ENCODE data around the gene DEGS2. TPM values are rescaled to one million over a fixed set of nuclear protein-coding genes. Genes with fewer than 3 reads are reported as not detected.
"Not testable (repeated sequence)": the region's sequence is repeated elsewhere in the genome, so short reads cannot be mapped to it uniquely, and the experiment has no call there.

The DEGS2 gene
- total RNA-seq, 1 donor from 2014 or later: not detected

DNA sequence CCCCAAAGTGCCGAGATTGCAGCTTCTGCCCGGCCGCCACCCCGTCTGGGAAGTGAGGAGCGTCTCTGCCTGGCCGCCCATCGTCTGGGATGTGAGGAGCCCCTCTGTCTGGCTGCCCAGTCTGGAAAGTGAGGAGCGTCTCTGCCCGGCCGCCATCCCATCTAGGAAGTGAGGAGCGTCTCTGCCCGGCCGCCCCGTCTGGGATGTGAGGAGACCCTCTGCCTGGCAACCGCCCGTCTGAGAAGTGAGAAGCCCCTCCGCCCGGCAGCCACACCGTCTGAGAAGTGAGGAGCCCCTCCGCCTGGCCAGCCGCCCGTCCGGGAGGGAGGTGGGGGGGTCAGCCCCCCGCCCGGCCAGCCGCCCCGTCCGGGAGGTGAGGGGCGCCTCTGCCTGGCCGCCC lies 21.2 kb upstream of the DEGS2 start:
- not testable (repeated sequence) for DNase-seq (ENCODE audit: low spot score)

DNA sequence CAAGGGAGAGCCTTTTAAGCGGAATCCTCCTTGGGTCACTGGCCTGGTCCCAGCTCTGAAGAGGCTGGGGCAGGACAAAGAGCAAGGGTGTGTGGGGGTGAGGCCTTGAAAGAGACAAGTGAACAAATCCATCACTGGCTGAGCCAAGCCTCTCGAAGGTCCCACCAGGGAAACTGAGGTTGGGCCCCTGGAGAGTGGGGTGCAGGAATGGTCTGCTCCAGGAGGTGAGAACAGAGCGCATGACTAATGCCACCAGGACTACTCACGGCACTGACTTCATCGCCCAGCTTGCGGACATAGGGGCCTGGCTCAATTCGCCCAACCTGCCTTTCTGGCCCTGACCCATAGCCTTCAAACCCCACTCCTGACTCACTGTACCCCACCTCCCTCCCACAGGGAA lies 19.2 kb upstream of the DEGS2 start:
- no peak for DNase-seq (ENCODE audit: low spot score)

DNA sequence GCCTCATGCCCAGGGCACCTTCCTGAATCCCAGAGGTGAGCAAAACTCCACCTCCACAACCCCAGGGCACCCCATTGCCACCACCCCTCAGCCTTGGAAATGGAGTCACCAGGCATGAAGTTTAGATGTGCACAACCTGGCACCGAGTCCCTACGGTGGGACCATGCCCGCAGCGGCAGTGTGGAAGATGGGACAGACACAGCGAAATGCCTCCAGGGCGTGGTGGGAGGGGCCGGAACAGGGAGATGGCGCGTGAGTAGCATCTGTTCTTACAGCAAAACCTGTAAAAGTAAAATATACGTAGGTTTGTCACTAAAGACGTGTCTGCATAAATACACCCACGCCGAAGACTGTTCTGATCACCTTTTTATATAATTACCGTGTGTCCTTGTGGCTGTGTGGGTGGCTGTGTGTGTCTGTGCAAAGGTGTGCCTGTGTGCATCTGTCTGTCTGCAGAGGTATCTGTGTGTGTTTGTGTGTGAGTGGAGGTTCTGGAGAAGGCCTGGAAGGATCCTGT lies 17.4 kb upstream of the DEGS2 start:
- no peak for DNase-seq (ENCODE audit: low spot score)

DNA sequence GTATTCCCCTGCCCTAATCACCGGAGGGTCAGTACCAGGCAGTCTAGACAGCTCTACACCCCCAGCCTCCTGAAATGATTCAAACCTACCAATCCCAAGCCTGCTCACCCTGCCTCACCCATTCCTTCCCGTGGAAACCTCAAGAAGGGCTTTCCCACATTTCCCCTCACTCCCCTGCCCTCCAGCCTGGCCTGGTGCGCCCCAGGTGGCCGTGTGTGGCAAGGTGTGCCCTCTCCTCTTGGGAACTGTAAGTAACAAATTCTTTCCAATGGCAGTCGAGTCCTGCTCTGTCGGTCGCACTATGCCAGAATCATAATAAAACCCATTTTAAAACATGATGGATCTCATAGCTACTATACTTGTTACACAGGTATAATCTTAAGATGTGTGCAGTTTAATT lies 13.9 kb upstream of the DEGS2 start:
- no peak for DNase-seq (ENCODE audit: low spot score)

DNA sequence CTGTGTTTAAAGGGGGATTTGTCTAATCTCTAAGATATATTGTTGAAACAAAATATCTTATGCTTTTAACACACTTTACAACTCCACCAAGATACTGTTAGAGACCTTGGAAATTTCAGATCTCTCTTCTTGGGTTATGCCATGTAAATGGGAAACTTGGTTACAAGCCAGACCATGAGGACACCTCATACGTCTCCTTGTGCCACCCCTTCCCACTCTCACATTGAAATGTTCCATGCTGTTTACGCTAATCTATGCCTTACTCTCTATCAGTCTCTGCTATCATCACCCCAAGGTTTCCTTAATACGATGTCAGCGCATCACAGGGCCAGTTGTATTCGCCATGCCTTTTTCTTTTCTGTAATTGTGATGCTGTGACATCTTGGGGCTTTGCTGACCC lies 13.4 kb upstream of the DEGS2 start:
- DNase-seq (ENCODE audit: low spot score): no peak

DNA sequence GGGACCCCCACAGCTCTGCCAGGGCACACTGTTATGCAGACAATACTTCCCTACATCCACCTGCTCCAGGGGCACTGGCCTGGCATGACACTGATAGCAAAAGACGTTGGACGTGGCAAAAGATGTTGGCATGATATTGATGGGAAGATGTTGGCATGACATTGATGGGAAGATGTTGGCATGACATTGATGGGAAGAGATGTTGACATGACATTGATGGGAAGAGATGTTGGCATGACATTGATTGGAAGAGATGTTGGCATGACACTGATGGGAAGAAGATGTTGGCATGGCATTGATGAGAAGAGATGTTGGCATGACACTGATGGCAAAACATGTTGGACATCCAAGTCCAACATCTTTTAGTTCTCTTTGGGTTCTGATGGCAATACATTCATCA lies 11.4 kb upstream of the DEGS2 start:
- DNase-seq (ENCODE audit: low spot score): no peak

DNA sequence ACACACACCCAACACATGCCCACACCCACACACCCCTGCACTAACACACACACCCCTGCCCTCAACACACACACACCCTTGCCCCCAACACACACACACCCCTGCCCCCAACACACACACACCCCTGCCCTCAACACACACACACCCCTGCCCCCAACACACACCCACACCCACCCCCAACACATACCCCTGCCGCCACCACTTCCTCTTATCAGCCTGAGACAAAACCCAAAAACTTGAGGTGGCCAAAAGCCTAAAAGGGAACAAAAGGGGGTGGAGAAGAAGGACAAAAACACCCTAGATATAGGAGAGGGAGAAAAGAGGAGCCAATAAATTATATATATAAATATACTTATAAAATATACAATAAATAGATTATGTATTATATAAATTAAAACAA lies 9.1 kb upstream of the DEGS2 start:
- DNase-seq (ENCODE audit: low spot score): no peak

DNA sequence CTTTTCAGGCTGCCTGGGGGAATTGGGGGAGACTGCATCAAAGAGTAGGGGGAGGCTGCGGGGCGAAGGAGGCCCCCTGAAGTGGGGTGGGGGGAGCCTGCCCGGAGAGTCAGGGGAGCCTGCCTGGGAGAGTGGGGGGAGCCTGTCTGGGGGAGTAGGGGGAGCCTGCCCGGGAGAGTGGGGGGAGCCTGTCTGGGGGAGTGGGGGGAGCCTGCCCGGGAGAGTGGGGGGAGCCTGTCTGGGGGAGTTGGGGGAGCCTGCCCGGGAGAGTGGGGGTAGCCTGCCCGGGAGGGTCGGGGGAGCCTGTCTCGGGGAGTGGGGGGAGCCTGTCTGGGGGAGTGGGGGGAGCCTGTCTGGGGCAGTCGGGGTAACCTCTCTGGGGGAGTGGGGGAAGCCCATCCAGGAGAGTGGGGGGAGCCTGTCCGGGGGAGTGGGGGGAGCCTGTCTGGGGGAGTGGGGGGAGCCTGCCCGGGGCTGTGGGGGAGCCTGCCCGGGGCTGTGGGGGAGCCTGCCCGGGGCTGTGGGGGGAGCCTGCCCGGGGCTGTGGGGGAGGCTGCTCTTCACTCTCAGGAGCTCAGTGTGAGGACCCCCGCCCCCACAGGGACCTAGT lies 6.5 kb upstream of the DEGS2 start:
- no peak for DNase-seq (ENCODE audit: low spot score)

DNA sequence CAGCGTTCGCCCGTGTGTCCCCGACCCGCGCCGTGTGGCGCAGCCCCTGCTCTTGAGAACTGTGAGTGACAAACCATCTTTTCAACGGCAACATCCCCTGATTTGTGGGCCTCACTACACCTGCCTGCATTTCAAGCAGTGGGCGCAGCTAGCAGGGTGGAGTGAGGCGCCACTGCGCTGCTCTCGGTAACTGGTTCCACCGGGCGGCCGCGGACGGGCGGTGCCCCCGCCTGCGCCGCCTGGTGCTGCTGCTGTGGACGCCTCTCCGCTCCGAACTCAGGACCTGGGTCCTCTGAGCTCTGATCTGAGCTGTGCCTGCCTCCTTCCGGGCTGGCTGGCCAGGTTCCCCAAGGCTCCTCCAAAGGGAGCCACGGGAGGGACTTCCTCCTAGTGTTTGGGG lies 5.9 kb upstream of the DEGS2 start:
- peak; percentile 30 for DNase-seq (ENCODE audit: low spot score)

DNA sequence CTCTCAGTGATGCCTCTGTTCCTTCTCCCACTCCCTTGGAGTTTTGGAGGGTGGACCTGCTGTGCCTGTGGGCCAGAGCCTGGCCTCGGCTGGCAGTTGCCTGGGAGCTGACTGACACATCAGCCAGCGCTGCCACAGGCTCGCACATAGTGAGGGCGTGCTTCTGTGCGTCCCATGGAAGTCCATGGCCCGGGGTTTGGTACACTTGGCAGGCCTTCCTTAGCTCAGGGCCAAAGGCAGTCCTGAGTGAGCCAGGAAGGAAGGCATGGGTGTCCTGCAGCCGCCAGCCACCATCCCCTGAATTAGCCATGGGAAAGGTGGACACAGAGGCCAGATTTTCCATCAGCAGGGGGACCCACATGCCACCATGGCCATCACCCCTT lies 1.1 kb upstream of the DEGS2 start:
- no peak for DNase-seq (ENCODE audit: low spot score)

DNA sequence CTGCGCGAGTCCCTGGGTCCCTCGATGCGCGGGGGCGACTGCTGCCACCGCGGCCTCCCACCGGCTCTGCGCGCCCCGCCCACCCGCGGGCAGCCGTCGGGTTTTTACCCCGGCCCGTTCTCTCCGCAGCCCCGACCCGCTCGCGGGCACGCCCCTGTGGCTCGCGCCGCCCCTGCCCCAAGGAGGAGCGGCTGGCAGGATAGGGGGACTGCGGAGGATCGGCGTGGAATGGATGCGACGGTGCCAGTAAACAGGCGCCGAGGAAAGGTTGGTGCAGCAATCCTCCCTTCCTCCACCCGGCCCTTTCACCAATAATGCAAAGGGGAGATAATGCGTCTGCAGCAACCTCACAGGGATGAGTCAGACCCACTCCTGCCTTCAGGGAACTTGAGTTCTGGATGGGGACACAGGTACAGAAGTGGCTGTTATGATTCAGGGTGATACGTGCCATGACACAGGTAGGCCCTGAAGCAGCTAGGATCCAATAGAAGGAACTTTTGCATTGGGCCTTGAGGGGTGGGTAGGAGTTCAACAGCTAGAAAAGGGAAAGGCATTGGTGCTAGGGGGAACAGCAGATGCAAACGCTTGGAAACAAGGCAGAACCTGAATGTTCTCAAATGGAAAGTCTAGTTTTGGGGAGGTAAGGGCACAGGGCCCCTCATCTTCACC lies 554 bp upstream of the DEGS2 start:
- DNase-seq (ENCODE audit: low spot score): no peak

DNA sequence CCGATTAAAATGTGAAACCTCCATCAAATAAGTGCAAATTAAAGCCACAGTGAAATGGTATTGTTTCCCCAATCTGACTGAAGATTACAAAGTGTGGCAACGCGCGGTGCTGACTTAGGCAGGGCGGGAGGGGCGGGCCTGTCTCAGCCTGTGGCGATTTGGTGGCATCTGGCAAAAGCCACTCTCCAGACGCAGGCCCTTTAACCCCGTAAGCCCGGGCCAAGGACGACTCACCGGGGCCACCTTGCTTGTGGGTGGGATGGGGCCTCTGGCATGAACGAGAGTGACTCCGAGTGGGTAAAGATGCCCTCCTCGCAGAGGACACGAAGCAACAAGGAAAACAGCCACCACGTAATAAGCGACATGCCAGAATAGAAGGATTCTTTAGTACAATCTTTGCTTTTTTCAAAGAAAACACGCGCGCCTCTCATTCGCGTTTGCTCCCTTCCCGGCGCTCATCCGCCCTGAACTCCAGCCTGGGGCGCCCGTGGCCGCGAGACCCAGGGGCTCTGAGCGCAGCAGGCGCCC lies 815 bp downstream of the DEGS2 start:
- no peak for DNase-seq (ENCODE audit: low spot score)

DNA sequence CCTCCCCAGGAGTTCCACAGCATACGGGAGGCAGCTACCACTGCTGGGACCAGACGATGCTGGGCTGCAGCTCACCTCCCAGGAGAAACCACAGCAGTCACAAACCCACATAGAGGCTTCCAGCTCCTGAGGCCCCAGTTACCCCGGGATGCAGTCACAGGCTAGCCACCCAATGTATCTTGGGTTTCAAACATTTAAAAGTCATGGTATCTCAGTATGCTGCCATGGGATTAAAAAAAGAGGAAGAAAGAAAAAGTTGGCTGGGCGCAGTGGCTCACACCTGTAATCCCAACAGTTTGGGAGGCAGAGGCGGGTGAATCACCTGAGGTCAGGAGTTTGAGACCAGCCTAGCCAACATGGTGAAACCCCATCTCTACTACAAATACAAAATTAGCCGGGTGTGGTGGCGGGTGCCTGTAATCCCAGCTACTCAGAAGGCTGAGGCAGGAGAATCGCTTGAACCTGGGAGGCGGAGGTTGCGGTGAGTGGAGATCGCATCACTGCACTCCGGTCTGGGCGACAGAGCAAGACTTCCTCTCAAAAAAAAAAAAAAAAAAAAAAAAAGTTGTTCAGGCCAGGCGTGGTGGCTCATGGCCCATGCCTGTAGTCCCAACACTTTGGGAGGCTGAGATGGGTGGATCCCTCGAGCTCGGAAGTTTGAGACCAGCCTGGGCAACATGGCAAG lies 1.8 kb downstream of the DEGS2 start:
- not testable (repeated sequence) for DNase-seq (ENCODE audit: low spot score)

DNA sequence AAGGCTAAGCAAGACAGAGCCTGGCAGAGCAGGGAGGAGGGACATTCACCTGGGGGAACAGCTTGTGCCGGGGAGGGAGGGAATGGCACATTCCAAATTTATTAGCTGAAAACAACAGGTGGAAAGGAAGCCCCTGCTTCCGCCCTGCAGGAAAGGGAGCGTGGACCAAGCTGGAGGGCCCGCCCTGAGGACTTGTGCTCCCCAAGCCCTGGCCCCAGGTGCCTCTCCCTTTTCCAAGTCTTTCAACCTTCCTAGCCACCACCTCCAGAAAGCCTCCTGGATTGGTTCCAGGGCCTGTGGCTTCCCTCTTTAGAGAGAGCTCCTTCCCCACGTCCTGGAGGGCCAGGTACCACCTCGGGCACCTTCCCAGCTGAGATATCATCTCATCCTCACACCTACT lies 2.7 kb downstream of the DEGS2 start:
- DNase-seq (ENCODE audit: low spot score): no peak

DNA sequence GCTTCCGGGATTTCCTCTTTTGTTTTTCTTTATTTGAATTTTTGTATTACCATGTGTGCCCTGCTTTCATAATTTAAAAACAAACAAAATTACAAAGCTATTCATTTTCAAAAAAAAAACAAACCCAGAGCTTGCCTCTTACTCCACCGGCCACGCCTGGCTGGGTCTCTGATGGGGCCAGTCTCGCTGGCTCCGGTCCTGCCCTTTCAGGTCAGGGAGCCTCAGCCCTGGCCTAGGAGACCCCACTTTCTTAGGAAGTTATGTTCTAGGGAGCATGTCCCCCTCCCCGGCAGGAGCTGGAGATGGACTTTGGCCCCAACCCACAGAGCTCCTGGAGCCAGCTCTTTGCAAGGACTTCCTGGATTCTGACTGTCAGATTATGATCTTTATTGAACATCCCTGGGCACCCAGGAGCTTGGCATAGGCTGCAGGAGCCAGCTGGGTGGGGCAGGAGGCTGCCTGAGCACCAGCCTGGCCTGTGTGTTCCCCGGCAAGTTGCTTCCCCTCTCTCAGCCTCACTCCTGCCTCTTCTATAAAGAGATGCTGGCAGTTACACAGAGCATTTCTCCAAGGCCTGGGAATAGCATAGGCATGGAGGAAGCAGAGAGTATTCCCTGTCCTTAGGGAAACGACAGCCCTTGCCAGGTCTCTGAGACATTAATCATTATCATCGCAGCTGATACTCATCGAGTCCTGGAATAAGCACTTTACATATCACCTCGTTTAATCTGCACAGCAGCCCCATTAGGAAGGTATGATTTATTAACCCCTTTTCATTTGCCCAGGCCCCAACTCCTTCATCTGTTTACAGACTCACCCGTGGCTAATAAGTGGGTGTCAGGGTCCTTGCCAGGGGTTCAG lies 3.5 kb downstream of the DEGS2 start:
- DNase-seq (ENCODE audit: low spot score): no peak

DNA sequence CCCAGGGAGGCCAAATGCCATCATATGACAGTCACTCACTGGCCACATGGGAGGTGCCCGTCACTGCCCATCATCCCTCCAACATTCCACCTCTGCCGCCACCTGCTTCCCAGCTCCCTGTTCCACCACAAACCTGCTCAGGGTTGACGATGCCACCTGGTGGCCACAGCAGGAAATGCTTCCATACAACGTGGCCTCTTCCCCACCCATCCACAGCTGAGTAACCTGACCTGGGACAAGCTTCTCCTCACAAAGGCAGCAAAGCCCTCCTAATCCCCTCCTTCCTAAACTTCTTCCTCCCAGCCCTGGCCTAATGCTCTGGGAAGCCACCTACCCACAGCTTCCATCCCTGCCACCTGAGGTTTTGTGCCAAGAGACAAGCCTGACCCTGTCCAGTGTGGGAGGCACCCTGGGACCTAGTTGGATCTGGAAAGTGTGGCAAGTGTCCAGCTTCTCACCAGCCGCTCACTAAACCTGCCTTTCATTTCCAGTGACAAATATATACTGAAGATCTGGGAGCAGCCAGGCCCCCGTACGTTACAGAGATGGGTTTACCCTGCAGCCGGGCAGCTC lies 4.3 kb downstream of the DEGS2 start:
- DNase-seq (ENCODE audit: low spot score): no peak

DNA sequence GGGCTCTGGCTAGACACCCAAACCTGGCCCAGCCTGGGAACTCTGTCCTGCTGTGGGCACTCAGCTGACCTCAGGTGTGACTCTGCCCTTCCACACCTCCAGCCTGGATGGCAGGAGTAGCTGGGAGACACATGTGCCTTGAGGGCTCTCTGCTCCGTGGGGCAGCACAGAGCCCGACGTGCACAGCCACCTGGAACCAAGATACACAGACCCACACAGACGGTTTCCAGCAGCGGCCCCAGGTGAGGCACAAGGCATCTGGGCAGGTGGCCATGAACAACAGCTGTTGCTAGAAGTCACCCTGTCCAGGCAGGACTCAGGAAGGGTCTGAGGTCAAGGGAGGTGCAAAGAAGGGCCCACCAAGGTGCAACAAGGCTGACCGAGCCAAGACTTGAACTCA lies 5.9 kb downstream of the DEGS2 start:
- DNase-seq (ENCODE audit: low spot score): no peak

DNA sequence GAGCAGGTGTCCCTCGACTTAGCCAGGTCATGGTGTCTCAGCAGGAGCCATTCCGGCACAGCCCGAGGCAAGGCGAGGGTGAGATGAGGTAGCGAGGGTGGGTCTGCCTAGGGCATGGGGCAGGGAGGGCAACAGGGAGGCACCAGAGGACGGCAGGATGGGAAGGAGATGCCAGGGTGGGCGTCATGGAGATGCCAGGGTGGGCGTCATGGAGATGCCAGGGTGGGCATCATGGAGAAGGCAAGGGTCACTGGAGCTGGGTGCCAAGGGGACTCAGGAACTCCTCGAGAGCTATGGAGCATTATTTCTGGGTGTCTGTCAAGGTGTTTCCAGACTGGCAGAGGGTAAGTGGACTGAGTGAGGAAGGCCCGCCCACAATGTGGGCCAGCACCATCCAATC lies 7.4 kb downstream of the DEGS2 start:
- no peak for DNase-seq (ENCODE audit: low spot score)

DNA sequence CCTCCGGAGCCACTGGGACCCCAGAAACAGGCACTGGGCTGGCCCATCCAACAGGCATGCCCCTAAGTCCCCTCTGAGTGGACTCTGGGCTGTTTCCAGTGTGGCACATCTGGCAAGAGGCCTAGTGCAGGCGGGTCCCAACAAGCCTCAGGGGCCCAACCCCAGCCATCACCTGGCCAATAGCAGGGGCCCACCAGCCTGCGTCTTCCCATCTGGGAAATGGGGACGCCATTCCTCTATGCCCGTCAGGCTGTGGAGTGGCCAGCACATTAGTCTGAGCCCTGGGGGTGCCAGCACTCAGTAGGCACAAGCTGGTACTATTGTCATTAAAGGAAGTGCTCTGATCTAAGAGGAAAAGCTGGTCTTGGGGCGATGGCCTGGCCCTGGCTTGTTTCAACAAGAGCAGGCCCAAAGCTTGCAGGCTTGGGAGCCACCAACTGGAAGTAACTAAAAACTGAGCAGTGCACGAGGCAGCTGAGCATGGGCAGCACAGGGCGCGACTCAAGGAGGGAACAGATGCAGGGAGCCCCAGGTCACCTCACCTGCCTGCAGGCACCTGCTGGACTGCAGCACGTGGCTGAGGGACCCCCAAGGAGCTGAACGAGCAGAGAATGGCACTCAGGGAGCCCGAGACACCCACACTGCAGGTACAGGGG lies 8.4 kb downstream of the DEGS2 start:
- no peak for DNase-seq (ENCODE audit: low spot score)

DNA sequence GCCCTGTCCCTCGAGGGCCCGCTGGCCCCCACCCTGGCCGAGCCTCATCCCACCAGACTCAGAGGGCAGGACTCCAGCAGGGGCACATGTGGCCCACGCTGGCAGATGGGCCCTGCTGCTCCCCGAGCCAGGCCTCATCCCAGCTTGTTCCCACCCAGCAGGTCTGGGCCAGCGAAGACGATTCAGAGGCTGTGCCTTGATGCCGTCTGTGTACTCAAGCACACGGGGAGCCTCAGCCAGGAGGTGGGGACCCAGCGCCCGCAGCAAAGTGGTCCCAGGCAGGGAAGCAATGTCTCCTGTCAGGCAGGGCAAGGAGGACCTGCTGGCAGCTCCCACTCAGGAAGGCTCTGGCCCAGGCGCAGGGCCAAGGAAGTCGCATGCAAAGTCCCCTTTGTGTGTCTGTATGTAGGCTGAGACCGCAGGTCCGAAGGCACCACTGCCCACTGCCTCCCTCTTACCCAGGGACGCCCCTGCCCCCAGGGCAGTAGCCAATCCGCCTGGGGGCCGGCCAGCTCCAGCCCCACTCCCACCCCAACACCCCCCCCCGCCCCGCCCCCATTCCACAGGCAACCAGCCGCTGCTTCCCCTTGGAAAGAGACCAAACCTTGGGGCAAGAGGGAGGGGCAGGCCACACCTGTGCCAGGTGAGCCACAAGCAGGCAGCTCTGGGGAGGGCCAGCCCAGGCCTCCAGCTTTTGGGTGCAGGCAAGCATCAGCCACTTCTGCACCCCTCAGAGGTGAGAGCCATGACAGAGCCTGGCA lies 9.4 kb downstream of the DEGS2 start:
- no peak for DNase-seq (ENCODE audit: low spot score)
